Osteoblast (primary cell): ENCODE results near the gene FEM1B. TPM values are rescaled to one million over a fixed set of nuclear protein-coding genes. Genes with fewer than 3 reads are reported as not detected.

ENCODE experiments used
- DNase-seq: peaks from one replicate; pipeline ENCODE4 v3.0.0; 2011; ENCODE audit warnings: low spot score, mixed read lengths; ENCODE audit not compliant: insufficient read length; ENCODE audit errors: missing footprints
- H2AFZ ChIP-seq: 2 replicates; pipeline ENCODE4 v1.6.0; 2011; ENCODE audit warnings: mild to moderate bottlenecking, low read length
- H3K27ac ChIP-seq: 2 replicates; pipeline ENCODE4 v1.5.1; 2011; ENCODE audit warnings: mild to moderate bottlenecking, low read depth, low read length, moderate library complexity
- H3K27me3 ChIP-seq: 2 replicates; pipeline ENCODE4 v1.6.0; 2012; ENCODE audit warnings: mild to moderate bottlenecking, control low read depth, inconsistent platforms, low read length, moderate library complexity; ENCODE audit not compliant: insufficient read depth
- H3K36me3 ChIP-seq: 2 replicates; pipeline ENCODE4 v1.5.1; 2011; ENCODE audit warnings: mild to moderate bottlenecking, low read length, control low read depth, moderate library complexity; ENCODE audit not compliant: insufficient read depth
- H3K4me1 ChIP-seq: 2 replicates; pipeline ENCODE4 v1.5.1; 2011; ENCODE audit warnings: mild to moderate bottlenecking, low read length, control low read depth, moderate library complexity; ENCODE audit not compliant: insufficient read depth
- H3K4me2 ChIP-seq: 2 replicates; pipeline ENCODE4 v1.6.0; 2011; ENCODE audit warnings: mild to moderate bottlenecking, low read length; ENCODE audit not compliant: insufficient read depth
- H3K4me3 ChIP-seq: fragments of 200-600 bp; sonication (generic); 3 replicates; pipeline ENCODE4 v1.5.1; 2012; ENCODE audit warnings: mild to moderate bottlenecking, low read length, inconsistent platforms; ENCODE audit not compliant: insufficient read depth
- H3K79me2 ChIP-seq: 2 replicates; pipeline ENCODE4 v1.6.0; 2012; ENCODE audit warnings: mild to moderate bottlenecking, low read length, control low read depth, inconsistent platforms; ENCODE audit not compliant: insufficient read depth
- H3K9me3 ChIP-seq: 2 replicates; pipeline ENCODE4 v1.5.1; 2011; ENCODE audit warnings: low read depth, low read length, control low read depth
- H4K20me1 ChIP-seq: 2 replicates; pipeline ENCODE4 v1.6.0; 2012; ENCODE audit warnings: mild to moderate bottlenecking, low read length, control low read depth; ENCODE audit not compliant: insufficient read depth
- CTCF ChIP-seq: IDR thresholded peaks from 2 replicates; pipeline ENCODE4 v1.5.1; 2011; ENCODE audit warnings: mild to moderate bottlenecking, low read depth, low read length, moderate library complexity; ENCODE audit errors: extremely low read depth
- total RNA-seq: library from RNA; depleted of rRNA; stranded (reverse); fragments of >200 nt; gene quantifications from 2 replicates; pipeline ENCODE4 v1.2.3, GENCODE V29; 2012

The FEM1B gene
- total RNA-seq, 1 donor, result 35.5 TPM

- no peak for DNase-seq
- no peak for TF ChIP-seq CTCF
- H3K27me3 ChIP-seq, result no peaks in the 10 kb centered on the region
- peaks cover 9% of the 10 kb centered on the region for H4K20me1 ChIP-seq
- peaks cover 83% of the 10 kb centered on the region for H3K36me3 ChIP-seq
- no peak overlapping the region for H3K4me3 ChIP-seq
- no peaks in the 10 kb centered on the region for H3K9me3 ChIP-seq
- H3K79me2 ChIP-seq, result no peaks in the 10 kb centered on the region
- peaks cover 33% of the 10 kb centered on the region for H3K4me1 ChIP-seq
- no peak overlapping the region for H2AFZ ChIP-seq
- H3K4me2 ChIP-seq, result no peak overlapping the region
- H3K27ac ChIP-seq, result no peak overlapping the region
Measured at GRCh38 chr15:68310178-68310803, 32.7 kb downstream of the FEM1B start.

- Histone ChIP-seq H3K9me3 (no peaks in the 10 kb centered on the region), H3K79me2 (no peaks in the 10 kb centered on the region), H3K4me1 (peaks cover 33% of the 10 kb centered on the region), H3K27ac (no peak overlapping the region), H4K20me1 (peaks cover 9% of the 10 kb centered on the region), H3K27me3 (no peaks in the 10 kb centered on the region), H3K4me3 (no peak overlapping the region), H3K36me3 (peaks cover 86% of the 10 kb centered on the region), H2AFZ (no peak overlapping the region), H3K4me2 (no peak overlapping the region)
- no peak for DNase-seq
- TF ChIP-seq CTCF, result no peak
Measured at GRCh38 chr15:68310804-68311463, 33.4 kb downstream of the FEM1B start.

GRCh38 chr15:68311464-68311835, 33.9 kb downstream of the FEM1B start:
- Histone ChIP-seq H4K20me1 (peaks cover 11% of the 10 kb centered on the region), H3K27me3 (no peaks in the 10 kb centered on the region), H3K4me3 (no peak overlapping the region), H3K79me2 (no peaks in the 10 kb centered on the region), H3K9me3 (no peaks in the 10 kb centered on the region), H3K4me2 (no peak overlapping the region), H3K27ac (no peak overlapping the region), H3K4me1 (peaks cover 28% of the 10 kb centered on the region), H3K36me3 (peaks cover 86% of the 10 kb centered on the region), H2AFZ (no peak overlapping the region)
- no peak for TF ChIP-seq CTCF
- DNase-seq, result no peak

- no peak for TF ChIP-seq CTCF
- H3K4me1 ChIP-seq, result peaks cover 26% of the 10 kb centered on the region
- no peak for DNase-seq
Measured at GRCh38 chr15:68311859-68312557, 34.5 kb downstream of the FEM1B start.

More at GRCh38 chr15:68311859-68312557, 34.5 kb downstream of the FEM1B start:
- Histone ChIP-seq H3K27ac (peak overlapping the region; percentile 65), H3K4me2 (no peak overlapping the region), H3K4me3 (no peak overlapping the region), H3K27me3 (no peaks in the 10 kb centered on the region), H3K79me2 (no peaks in the 10 kb centered on the region), H4K20me1 (peaks cover 11% of the 10 kb centered on the region), H3K36me3 (peaks cover 88% of the 10 kb centered on the region), H2AFZ (no peak overlapping the region), H3K9me3 (no peaks in the 10 kb centered on the region)
